ENCODE data around the gene GGA2.

GRCh38 chr16:23504076-23504452 is 6.2 kb downstream of the GGA2 start:
- TF ChIP-seq, protein P1, sequence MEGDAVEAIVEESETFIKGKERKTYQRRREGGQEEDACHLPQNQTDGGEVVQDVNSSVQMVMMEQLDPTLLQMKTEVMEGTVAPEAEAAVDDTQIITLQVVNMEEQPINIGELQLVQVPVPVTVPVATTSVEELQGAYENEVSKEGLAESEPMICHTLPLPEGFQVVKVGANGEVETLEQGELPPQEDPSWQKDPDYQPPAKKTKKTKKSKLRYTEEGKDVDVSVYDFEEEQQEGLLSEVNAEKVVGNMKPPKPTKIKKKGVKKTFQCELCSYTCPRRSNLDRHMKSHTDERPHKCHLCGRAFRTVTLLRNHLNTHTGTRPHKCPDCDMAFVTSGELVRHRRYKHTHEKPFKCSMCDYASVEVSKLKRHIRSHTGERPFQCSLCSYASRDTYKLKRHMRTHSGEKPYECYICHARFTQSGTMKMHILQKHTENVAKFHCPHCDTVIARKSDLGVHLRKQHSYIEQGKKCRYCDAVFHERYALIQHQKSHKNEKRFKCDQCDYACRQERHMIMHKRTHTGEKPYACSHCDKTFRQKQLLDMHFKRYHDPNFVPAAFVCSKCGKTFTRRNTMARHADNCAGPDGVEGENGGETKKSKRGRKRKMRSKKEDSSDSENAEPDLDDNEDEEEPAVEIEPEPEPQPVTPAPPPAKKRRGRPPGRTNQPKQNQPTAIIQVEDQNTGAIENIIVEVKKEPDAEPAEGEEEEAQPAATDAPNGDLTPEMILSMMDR (conservative IDR thresholded peaks at IDR 0.05; ENCODE audit: low read depth, low read length) = no peak
- TF ChIP-seq EZH2phosphoT487 (IDR thresholded peaks at IDR 0.05; ENCODE audit: borderline replicate concordance, low read length) = no peak
